Liver (tissue), 9 donors: ENCODE data around the gene SLC2A6. TPM values are rescaled to one million over a fixed set of nuclear protein-coding genes. Genes with fewer than 3 reads are reported as not detected.

ENCODE experiments used
- DNase-seq: peaks from one replicate; pipeline ENCODE4 v3.0.0-alpha.2; 2017; ENCODE audit warnings: low spot score
- H3K27ac ChIP-seq, 2 donors: one replicate each; pipeline ENCODE4 v1.7.0; 2013; ENCODE audit warnings: inconsistent platforms in 2 of 2, low read length in 2 of 2, control low read depth in 1 of 2, low read depth in 1 of 2, mild to moderate bottlenecking in 1 of 2
- H3K27me3 ChIP-seq, 4 donors: one replicate each; pipeline versions ENCODE4 v1.6.1 to v1.7.0; 2013; ENCODE audit warnings: low read length in 3 of 4, inconsistent platforms in 1 of 4, mild to moderate bottlenecking in 1 of 4, moderate library complexity in 1 of 4; ENCODE audit not compliant: control insufficient read depth in 4 of 4, insufficient read depth in 4 of 4
- H3K36me3 ChIP-seq, 4 donors: one replicate each; pipeline versions ENCODE4 v1.6.1 to v1.7.0; 2013; ENCODE audit warnings: low read length in 3 of 4, mild to moderate bottlenecking in 3 of 4, low read depth in 1 of 4, moderate library complexity in 1 of 4; ENCODE audit not compliant: control insufficient read depth in 4 of 4, insufficient read depth in 3 of 4
- H3K4me1 ChIP-seq, 4 donors: one replicate each; pipeline versions ENCODE4 v1.6.1 to v1.7.0; 2013; ENCODE audit warnings: low read length in 3 of 4, mild to moderate bottlenecking in 3 of 4, moderate library complexity in 1 of 4; ENCODE audit not compliant: control insufficient read depth in 4 of 4, insufficient read depth in 4 of 4
- H3K4me3 ChIP-seq, 3 donors: one replicate each; pipeline versions ENCODE4 v1.6.1 to v1.7.0; 2013; ENCODE audit warnings: low read length in 3 of 3, control low read depth in 1 of 3, low read depth in 1 of 3, mild to moderate bottlenecking in 1 of 3
- H3K9ac ChIP-seq, 2 donors: one replicate each; pipeline ENCODE4 v1.7.0; 2013; ENCODE audit warnings: low read length in 2 of 2, mild to moderate bottlenecking in 2 of 2, moderate library complexity in 2 of 2, control low read depth in 1 of 2, low read depth in 1 of 2
- H3K9me3 ChIP-seq, 4 donors: one replicate each; pipeline versions ENCODE4 v1.6.1 to v1.7.0; 2013; ENCODE audit warnings: low read length in 3 of 4; ENCODE audit not compliant: control insufficient read depth in 4 of 4
- ATF3 ChIP-seq: IDR thresholded peaks from 2 replicates; pipeline ENCODE4 v1.6.1; 2016; ENCODE audit warnings: antibody characterized with exemption
- CTCF ChIP-seq: fragments of 150-350 bp; IDR thresholded peaks from 2 replicates; pipeline ENCODE4 v1.5.1; 2017; ENCODE audit warnings: improper control_type of control experiment, low read depth, low read length; ENCODE audit not compliant: missing input control
- EGR1 ChIP-seq, 2 donors: IDR thresholded peaks; 2 replicates each; pipeline ENCODE4 v1.6.1; 2016 to 2018; ENCODE audit warnings: antibody characterized with exemption in 2 of 2, low read depth in 2 of 2
- FOXA1 ChIP-seq: IDR thresholded peaks from 2 replicates; pipeline ENCODE4 v1.6.1; 2016; ENCODE audit warnings: antibody characterized with exemption
- FOXA2 ChIP-seq: IDR thresholded peaks from 2 replicates; pipeline ENCODE4 v1.6.1; 2016; ENCODE audit warnings: antibody characterized with exemption
- GABPA ChIP-seq, 2 donors: IDR thresholded peaks in 1 of 2; conservative IDR thresholded peaks in 1 of 2; 2 replicates each; pipeline ENCODE4 v1.6.1; 2016; ENCODE audit warnings: antibody characterized with exemption in 2 of 2, mild to moderate bottlenecking in 1 of 2, moderate library complexity in 1 of 2
- HNF4A ChIP-seq, 2 donors: conservative IDR thresholded peaks; 2 replicates each; pipeline ENCODE4 v1.6.1; 2016; ENCODE audit warnings: antibody characterized with exemption in 2 of 2, mild to moderate bottlenecking in 2 of 2
- HNF4G ChIP-seq: IDR thresholded peaks from 2 replicates; pipeline ENCODE4 v1.6.1; 2016; ENCODE audit warnings: antibody characterized with exemption
- JUND ChIP-seq, 2 donors: IDR thresholded peaks; 2 replicates each; pipeline ENCODE4 v1.6.1; 2016; ENCODE audit warnings: antibody characterized with exemption in 2 of 2
- MAX ChIP-seq: IDR thresholded peaks from 2 replicates; pipeline ENCODE4 v1.6.1; 2016; ENCODE audit warnings: antibody characterized with exemption
- NR2F2 ChIP-seq: IDR thresholded peaks from 2 replicates; pipeline ENCODE4 v1.6.1; 2016; ENCODE audit warnings: antibody characterized with exemption
- RAD21 ChIP-seq, 2 donors: IDR thresholded peaks; 2 replicates each; pipeline ENCODE4 v1.6.1; 2016; ENCODE audit warnings: antibody characterized with exemption in 2 of 2, mild to moderate bottlenecking in 2 of 2
- REST ChIP-seq: IDR thresholded peaks from 2 replicates; pipeline ENCODE4 v1.6.1; 2016; ENCODE audit warnings: antibody characterized with exemption, mild to moderate bottlenecking
- RXRA ChIP-seq, 2 donors: IDR thresholded peaks; 2 replicates each; pipeline ENCODE4 v1.6.1; 2017 to 2018; ENCODE audit warnings: antibody characterized with exemption in 2 of 2, mild to moderate bottlenecking in 1 of 2
- SP1 ChIP-seq: IDR thresholded peaks from 2 replicates; pipeline ENCODE4 v1.6.1; 2018; ENCODE audit warnings: antibody characterized with exemption, mild to moderate bottlenecking
- TAF1 ChIP-seq: conservative IDR thresholded peaks from 2 replicates; pipeline ENCODE4 v1.6.1; 2016; ENCODE audit warnings: antibody characterized with exemption, mild to moderate bottlenecking
- YY1 ChIP-seq: IDR thresholded peaks from 2 replicates; pipeline ENCODE4 v1.6.1; 2016; ENCODE audit warnings: antibody characterized with exemption, mild to moderate bottlenecking
- ZBTB33 ChIP-seq: IDR thresholded peaks from 2 replicates; pipeline ENCODE4 v1.6.1; 2016; ENCODE audit warnings: antibody characterized with exemption
- WGBS: extraction: QIAGEN DNeasy Blood & Tissue Kit; methylation state at CpG from one replicate; pipeline ENCODE4 v1.1.7; 2013; 5-methylcytosine and 5-hydroxymethylcytosine counted together
- polyA plus RNA-seq, 2 donors: library from polyadenylated mRNA; stranded (reverse) in 1 of 2; unstranded in 1 of 2; fragments of 200-250 nt in 1 of 2; fragments of >200 nt in 1 of 2; fragmentation: Nextera tagmentation in 1 of 2; extraction: Ambion mirVana in 1 of 2; gene quantifications; one replicate each; pipeline versions ENCODE4 v1.2.1 to v1.2.3, GENCODE V29; 2013 to 2015
- total RNA-seq, 2 donors: library from RNA; depleted of rRNA; stranded (reverse); fragments of >200 nt; gene quantifications; one replicate each; pipeline ENCODE4 v1.2.3, GENCODE V29; 2014
- donor health status: healthy.
- donor health status: healthy.
- donor health status: healthy.
- donor health status: healthy.
- donor health status: healthy.

The SLC2A6 gene
- total and polyA plus RNA-seq, 4 donors: 1.7 to 3.9 (median 2.3) TPM

- no peaks in the 10 kb centered on the region for H3K9me3 ChIP-seq
- peaks cover 2 to 11% (median 8%) of the 10 kb centered on the region in 4 donors for H3K36me3 ChIP-seq
- H3K27me3 ChIP-seq: no peaks in the 10 kb centered on the region
- peak overlapping the region; percentile 66 to 88 for H3K9ac ChIP-seq
- peak overlapping the region; percentile 93 to 98 for H3K27ac ChIP-seq
- H3K4me3 ChIP-seq: peak overlapping the region; percentile 45 to 72 (median 55)
- peaks cover 7 to 29% (median 21%) of the 10 kb centered on the region in 4 donors for H3K4me1 ChIP-seq
- TF ChIP-seq GABPA (IDR thresholded peaks at IDR 0.05 in 1 of 2, conservative IDR thresholded peaks at IDR 0.05 in 1 of 2): peak in 1 of 2 donors; percentile 64
- peak in 1 of 2 donors; percentile 12 for TF ChIP-seq JUND (IDR thresholded peaks at IDR 0.05)
- TF ChIP-seq HNF4A (conservative IDR thresholded peaks at IDR 0.05): peak; percentile 71 to 78
- peak in 1 of 2 donors; percentile 17 for TF ChIP-seq RAD21 (IDR thresholded peaks at IDR 0.05)
- no peak for TF ChIP-seq CTCF
- no peak for TF ChIP-seq ATF3
- peak; percentile 71 for TF ChIP-seq YY1
- no peak for TF ChIP-seq TAF1
- TF ChIP-seq EGR1 (IDR thresholded peaks at IDR 0.05; ENCODE audit: low read depth in 2 of 2): no peak
- no peak for TF ChIP-seq ZBTB33
- peak; percentile 44 for TF ChIP-seq REST
- TF ChIP-seq SP1: peak; percentile 44
- TF ChIP-seq FOXA2: peak; percentile 55
- TF ChIP-seq NR2F2: peak; percentile 72
- peak; percentile 79 to 84 for TF ChIP-seq RXRA (IDR thresholded peaks at IDR 0.05)
- no peak for TF ChIP-seq HNF4G
- TF ChIP-seq MAX: no peak
- TF ChIP-seq FOXA1: peak; percentile 58
- 6% methylated on average over 30 of the region's 30 CpGs for WGBS
- peak; percentile 78 for DNase-seq
Observed at GRCh38 chr9:133460405-133461175, 18.3 kb downstream of the SLC2A6 start.
